Daoy (cell line): Measurements from ENCODE around the gene NEGR1. TPM values are rescaled to one million over a fixed set of nuclear protein-coding genes. Genes with fewer than 3 reads are reported as not detected.

ENCODE experiments used
- DNase-seq: peaks from one replicate; pipeline ENCODE4 v3.0.0-alpha.2; 2015; ENCODE audit warnings: low read depth
- total RNA-seq: library from RNA; depleted of rRNA; stranded (reverse); fragments of >200 nt; shearing (Covaris generic); gene quantifications from 2 replicates; pipeline ENCODE4 v1.2.3, GENCODE V29; 2014

Gene NEGR1
- total RNA-seq, 1 experiment from 2014 or later, result 16.3 TPM

GRCh38 chr1:71638081-71638766 lies 644.1 kb downstream of the NEGR1 start:
- DNase-seq, result peak; percentile 25

DNA sequence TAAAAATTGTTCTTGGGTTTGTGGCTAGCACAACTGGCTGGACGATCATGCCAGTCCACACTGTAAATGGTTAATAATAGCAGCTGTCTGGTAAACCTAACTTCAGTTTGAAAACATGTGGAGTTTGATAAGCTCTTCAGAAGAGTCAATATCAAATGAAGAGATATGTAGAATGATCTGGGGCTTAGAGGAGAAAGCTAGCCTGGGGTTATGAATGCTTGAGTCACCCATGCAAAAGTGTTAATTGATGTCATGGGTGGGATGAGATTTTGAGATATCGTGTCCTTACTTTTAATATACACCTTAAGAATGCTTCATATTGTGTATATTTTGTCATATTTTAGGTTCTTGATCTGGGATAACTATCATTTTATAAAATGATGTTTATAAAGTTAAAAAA lies 646.8 kb downstream of the NEGR1 start:
- DNase-seq, result no peak

DNA sequence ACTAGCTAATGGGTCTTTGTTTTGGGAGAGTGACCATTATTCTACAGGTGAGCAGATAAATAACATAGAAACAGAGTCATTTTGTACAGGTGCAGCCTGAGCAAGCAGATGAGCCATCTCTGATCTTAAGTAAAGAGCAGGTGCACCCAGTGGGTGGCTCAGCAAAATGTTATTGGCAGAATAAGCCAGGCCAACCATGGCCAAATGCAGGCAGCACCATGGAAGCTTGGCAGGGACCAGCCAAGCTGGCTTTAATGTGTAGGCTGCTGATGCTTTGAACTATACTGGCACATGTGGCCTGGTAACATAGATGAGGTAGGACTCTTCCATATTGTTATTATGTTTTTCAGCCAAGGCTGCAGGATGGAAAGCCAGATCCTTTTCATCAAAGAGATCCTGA lies 648.2 kb downstream of the NEGR1 start:
- DNase-seq, result no peak

GRCh38 chr1:71630073-71630472 lies 652.3 kb downstream of the NEGR1 start:
- DNase-seq, result no peak

DNA sequence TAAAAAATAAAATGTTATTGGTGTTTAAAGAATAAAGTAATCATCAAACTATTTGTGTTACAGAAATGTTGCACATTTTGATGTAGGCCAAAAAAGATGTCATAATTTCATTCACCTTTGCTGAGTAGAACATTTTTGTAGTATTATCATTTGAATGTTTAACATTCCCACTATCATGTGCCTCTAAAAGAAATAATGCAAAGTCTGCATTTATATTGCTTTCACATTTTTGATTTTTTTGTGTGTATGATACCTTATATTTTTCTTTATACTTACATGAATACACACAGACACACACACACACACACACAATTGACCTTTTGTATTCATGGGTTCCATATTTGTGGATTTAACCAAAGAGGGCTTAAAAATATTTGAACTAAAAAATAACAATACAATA lies 657.3 kb downstream of the NEGR1 start:
- no peak for DNase-seq

DNA sequence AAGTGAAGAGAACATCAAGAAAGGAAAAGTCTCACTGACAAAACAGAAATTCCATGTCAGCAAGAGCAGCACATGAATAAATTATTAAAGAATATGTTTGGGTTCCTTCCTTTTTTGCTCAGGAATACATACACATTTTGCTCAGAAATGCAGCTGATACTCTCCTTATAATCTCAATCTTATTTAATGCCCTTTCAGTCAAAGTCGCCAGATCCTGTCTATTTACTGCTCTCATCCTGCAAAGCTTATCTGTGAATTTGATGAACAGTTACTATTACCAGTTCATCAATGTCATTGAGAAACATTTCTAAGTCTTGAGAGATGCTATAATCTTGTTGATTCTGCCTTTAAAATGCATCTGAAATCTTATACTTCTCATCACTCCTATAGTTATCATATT lies 658.5 kb downstream of the NEGR1 start:
- no peak for DNase-seq

- DNase-seq, result peak; percentile 61
These were observed 660.6 kb downstream of the NEGR1 start for GRCh38 chr1:71621785-71622184.

- no peak for DNase-seq
These were observed 663.4 kb downstream of the NEGR1 start for GRCh38 chr1:71618766-71619530.

GRCh38 chr1:71618191-71618590 lies 664.1 kb downstream of the NEGR1 start:
- no peak for DNase-seq

DNA sequence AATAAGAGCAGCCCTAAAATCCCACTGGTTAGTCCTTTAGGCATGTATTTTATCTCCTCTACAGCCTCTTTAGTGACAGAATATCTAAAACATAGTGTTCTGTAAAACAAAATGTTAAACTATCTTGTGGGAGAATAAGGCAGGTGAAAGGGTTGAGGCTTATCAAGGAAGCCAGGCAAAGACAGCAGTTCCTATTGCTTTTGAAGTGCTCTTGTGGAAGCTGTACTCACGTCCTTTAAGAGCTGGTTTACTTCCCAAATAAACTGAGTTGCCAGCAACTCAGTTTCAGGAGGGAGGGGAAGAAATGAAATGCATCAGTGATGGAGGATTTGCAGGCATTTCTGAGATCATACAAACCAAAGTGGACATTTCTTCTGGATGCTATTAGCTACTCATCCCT lies 671.9 kb downstream of the NEGR1 start:
- no peak for DNase-seq

DNA sequence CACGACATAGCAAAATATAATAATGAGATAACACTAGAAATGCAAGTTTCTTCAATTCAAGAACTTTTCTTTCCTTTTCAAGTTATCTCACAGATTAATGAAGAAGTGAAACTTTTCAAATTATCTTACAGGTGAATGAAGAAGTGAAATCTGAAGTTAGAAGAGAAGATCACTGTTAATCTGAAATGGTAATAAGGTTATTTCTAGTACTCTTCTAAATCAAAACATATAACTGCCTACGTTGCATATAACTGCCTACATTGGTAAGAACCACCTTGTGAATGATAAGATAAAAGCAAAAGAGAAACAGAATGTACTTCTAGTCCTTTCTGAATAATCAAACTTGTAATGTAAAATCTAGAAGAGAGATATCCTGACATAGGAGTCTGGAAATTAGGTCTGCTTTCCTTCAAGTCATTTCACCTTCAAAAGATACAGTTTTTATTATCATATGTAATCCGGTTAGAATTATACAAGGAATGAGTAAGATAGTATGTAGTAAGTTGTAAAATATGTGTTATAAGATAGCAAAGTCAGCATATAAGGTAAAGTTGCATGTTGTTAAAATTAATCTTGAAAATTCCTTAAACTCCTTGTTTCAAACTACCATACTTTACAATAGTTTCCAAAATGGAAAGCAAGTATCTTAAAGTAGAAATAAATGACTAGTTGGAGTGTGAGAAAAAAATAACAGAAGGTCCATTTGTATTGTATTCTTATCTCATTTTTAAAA lies 679.1 kb downstream of the NEGR1 start:
- DNase-seq, result no peak

DNA sequence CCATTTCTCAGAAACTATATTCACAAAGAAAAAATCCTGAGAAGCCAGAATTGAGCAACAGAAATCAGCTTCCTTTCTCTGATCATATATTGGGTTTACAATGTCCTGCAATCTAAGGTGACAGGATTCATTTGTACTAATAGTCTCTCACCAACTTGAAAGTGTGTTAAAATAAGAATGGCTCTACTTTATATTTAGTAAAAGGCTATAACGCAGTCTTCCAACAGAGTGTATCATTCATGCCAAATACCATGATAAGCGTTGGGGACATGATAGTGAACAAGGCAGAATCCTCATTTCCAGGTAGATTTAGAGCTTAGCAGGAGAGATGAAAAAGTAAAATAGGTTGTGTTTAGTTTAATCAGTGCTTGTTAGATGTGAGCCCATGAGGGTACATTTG lies 682.3 kb downstream of the NEGR1 start:
- DNase-seq, result no peak

DNA sequence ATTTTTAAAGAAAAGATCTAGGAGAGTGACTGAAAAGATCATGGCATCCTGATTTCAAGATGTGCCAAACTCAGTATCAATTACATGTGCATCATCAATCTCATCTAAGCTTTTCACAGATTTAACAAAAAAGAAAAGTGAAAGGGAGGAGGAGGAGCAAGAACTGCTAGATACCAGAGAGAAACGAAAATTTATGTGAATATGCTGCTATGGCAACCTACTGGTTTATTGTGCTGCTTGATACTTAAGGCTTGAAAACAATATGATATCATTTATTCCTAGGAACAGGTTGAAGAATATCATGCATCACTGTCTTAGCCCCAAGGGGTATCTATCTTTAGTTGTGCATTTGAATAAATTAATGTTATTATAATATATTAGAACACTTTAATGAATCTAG lies 683.0 kb downstream of the NEGR1 start:
- DNase-seq, result no peak

GRCh38 chr1:71593523-71593922 lies 688.8 kb downstream of the NEGR1 start:
- DNase-seq, result peak; percentile 10

GRCh38 chr1:71592646-71593274 lies 689.6 kb downstream of the NEGR1 start:
- no peak for DNase-seq

GRCh38 chr1:71589005-71589404 lies 693.3 kb downstream of the NEGR1 start:
- no peak for DNase-seq

GRCh38 chr1:71587961-71588360 lies 694.4 kb downstream of the NEGR1 start:
- DNase-seq, result peak; percentile 10

GRCh38 chr1:71586030-71586429 lies 696.3 kb downstream of the NEGR1 start:
- DNase-seq, result no peak

DNA sequence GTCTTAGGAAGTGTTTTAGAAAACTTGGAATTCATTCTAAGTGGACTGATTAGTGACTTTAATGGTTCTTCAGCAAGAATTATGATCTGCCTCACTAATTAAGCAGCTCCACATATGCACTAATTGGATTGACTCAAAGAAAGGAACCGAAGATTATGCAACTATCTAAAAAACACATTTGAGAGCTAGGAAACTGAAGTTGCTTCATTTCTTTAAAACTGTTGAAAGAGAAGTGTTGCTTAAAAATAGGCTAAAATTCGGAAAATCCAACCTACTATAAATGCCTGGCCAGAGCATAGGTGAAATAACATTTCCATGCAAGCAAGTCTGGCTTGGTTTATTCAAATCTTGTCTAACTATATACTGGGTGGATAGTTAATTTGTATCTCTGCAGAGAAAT lies 698.6 kb downstream of the NEGR1 start:
- no peak for DNase-seq

DNA sequence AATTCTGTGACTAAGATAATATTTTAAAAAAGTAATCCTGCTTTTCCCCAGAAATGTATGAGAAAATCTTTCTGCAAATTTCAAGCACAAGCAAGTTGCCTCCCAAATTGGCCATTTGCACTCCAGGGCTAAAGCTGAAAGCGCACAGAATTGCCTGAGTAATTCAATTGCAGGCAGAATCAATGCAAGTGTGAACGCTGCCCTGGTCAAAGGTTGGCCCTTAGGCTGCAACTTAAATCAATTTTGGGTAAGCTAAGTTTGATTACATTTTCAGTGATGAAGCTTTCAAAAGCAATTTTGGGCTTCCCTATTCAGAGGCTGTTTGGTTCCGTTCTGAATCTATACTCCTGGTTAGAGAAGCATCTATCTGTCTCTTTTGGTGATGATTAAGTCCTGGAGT lies 699.7 kb downstream of the NEGR1 start:
- DNase-seq, result no peak

GRCh38 chr1:71577451-71578131 lies 704.7 kb downstream of the NEGR1 start:
- no peak for DNase-seq

- no peak for DNase-seq
These were observed 710.3 kb downstream of the NEGR1 start for GRCh38 chr1:71572038-71572437.
